ENCODE results near the gene BCCIP. TPM values are rescaled to one million over a fixed set of nuclear protein-coding genes. Genes with fewer than 3 reads are reported as not detected.

The BCCIP gene
- total and polyA plus RNA-seq, 4 donors = 21.9 to 44.1 (median 31.2) TPM

GRCh38 chr10:125827133-125827532, 3.8 kb downstream of the BCCIP start:
- H3K9me3 ChIP-seq (ENCODE audit: control insufficient read depth in 4 of 4, low read length in 3 of 4) = no peaks in the 10 kb centered on the region
- H3K4me3 ChIP-seq (ENCODE audit: low read depth in 1 of 3, low read length in 3 of 3) = no peak overlapping the region
- WGBS = 92% methylated on average over 2 of the region's 2 CpGs
- H3K27ac ChIP-seq (ENCODE audit: low read depth in 1 of 2, low read length in 2 of 2) = no peak overlapping the region
- no peaks in the 10 kb centered on the region for H3K27me3 ChIP-seq (ENCODE audit: control insufficient read depth in 4 of 4, insufficient read depth in 4 of 4, low read length in 3 of 4)
- TF ChIP-seq, protein P1, sequence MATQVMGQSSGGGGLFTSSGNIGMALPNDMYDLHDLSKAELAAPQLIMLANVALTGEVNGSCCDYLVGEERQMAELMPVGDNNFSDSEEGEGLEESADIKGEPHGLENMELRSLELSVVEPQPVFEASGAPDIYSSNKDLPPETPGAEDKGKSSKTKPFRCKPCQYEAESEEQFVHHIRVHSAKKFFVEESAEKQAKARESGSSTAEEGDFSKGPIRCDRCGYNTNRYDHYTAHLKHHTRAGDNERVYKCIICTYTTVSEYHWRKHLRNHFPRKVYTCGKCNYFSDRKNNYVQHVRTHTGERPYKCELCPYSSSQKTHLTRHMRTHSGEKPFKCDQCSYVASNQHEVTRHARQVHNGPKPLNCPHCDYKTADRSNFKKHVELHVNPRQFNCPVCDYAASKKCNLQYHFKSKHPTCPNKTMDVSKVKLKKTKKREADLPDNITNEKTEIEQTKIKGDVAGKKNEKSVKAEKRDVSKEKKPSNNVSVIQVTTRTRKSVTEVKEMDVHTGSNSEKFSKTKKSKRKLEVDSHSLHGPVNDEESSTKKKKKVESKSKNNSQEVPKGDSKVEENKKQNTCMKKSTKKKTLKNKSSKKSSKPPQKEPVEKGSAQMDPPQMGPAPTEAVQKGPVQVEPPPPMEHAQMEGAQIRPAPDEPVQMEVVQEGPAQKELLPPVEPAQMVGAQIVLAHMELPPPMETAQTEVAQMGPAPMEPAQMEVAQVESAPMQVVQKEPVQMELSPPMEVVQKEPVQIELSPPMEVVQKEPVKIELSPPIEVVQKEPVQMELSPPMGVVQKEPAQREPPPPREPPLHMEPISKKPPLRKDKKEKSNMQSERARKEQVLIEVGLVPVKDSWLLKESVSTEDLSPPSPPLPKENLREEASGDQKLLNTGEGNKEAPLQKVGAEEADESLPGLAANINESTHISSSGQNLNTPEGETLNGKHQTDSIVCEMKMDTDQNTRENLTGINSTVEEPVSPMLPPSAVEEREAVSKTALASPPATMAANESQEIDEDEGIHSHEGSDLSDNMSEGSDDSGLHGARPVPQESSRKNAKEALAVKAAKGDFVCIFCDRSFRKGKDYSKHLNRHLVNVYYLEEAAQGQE (IDR thresholded peaks at IDR 0.05) = no peak
- TF ChIP-seq GABPA (IDR thresholded peaks at IDR 0.05 in 1 of 2, conservative IDR thresholded peaks at IDR 0.05 in 1 of 2) (no peak), EGR1 (IDR thresholded peaks at IDR 0.05; ENCODE audit: low read depth in 2 of 2) (no peak), JUND (IDR thresholded peaks at IDR 0.05) (no peak), SP1 (IDR thresholded peaks at IDR 0.05) (no peak), RAD21 (IDR thresholded peaks at IDR 0.05) (no peak), TAF1 (conservative IDR thresholded peaks at IDR 0.05) (no peak), FOXA1 (IDR thresholded peaks at IDR 0.05) (no peak), YY1 (IDR thresholded peaks at IDR 0.05) (no peak), RXRA (IDR thresholded peaks at IDR 0.05) (no peak), MAX (IDR thresholded peaks at IDR 0.05) (no peak), HNF4G (IDR thresholded peaks at IDR 0.05) (no peak), FOXA2 (IDR thresholded peaks at IDR 0.05) (no peak), ATF3 (IDR thresholded peaks at IDR 0.05) (no peak), CTCF (IDR thresholded peaks at IDR 0.05; ENCODE audit: low read depth, low read length, missing input control) (no peak), HNF4A (conservative IDR thresholded peaks at IDR 0.05) (no peak)
- TF ChIP-seq, protein P2, sequence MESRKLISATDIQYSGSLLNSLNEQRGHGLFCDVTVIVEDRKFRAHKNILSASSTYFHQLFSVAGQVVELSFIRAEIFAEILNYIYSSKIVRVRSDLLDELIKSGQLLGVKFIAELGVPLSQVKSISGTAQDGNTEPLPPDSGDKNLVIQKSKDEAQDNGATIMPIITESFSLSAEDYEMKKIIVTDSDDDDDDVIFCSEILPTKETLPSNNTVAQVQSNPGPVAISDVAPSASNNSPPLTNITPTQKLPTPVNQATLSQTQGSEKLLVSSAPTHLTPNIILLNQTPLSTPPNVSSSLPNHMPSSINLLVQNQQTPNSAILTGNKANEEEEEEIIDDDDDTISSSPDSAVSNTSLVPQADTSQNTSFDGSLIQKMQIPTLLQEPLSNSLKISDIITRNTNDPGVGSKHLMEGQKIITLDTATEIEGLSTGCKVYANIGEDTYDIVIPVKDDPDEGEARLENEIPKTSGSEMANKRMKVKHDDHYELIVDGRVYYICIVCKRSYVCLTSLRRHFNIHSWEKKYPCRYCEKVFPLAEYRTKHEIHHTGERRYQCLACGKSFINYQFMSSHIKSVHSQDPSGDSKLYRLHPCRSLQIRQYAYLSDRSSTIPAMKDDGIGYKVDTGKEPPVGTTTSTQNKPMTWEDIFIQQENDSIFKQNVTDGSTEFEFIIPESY (IDR thresholded peaks at IDR 0.05) = no peak
- H3K9ac ChIP-seq (ENCODE audit: low read depth in 1 of 2, low read length in 2 of 2) = no peak overlapping the region
- peaks cover 10 to 47% (median 44%) of the 10 kb centered on the region in 4 donors for H3K36me3 ChIP-seq (ENCODE audit: control insufficient read depth in 4 of 4, insufficient read depth in 3 of 4, low read depth in 1 of 4, low read length in 3 of 4)
- peaks cover 2 to 28% (median 27%) of the 10 kb centered on the region in 4 donors for H3K4me1 ChIP-seq (ENCODE audit: control insufficient read depth in 4 of 4, insufficient read depth in 4 of 4, low read length in 3 of 4)
- DNase-seq (ENCODE audit: low spot score) = no peak

All from liver (tissue), 9 donors.